ENCODE results near the gene LDHA.
A peak's percentile ranks its signal among the peaks of the same experiment; 100 is the strongest.
"Not testable (repeated sequence)": the region's sequence is repeated elsewhere in the genome, so short reads cannot be mapped to it uniquely, and the experiment has no call there.

Gene LDHA

GRCh38 chr11:18379201-18379600 lies 15.2 kb upstream of the LDHA start:
- no peaks in the 10 kb centered on the region for H3K9me3 Mint-ChIP-seq
- H3K27me3 Mint-ChIP-seq, result no peaks in the 10 kb centered on the region
- H3K4me1 Mint-ChIP-seq, result peaks cover 18 to 19% of the 10 kb centered on the region in 2 donors
- ATAC-seq (replicated peaks) (no peak), DNase-seq (no peak)
- no peak overlapping the region for H3K27ac Mint-ChIP-seq
- H3K4me3 Mint-ChIP-seq, result no peak overlapping the region
- H3K36me3 Mint-ChIP-seq, result no peaks in the 10 kb centered on the region

GRCh38 chr11:18383388-18384156 lies 10.8 kb upstream of the LDHA start:
- no peaks in the 10 kb centered on the region for H3K9me3 Mint-ChIP-seq
- ATAC-seq (replicated peaks), result peak; percentile 94 to 95
- DNase-seq, result peak; percentile 81
- no peaks in the 10 kb centered on the region for H3K36me3 Mint-ChIP-seq
- H3K27ac Mint-ChIP-seq, result peak overlapping the region; percentile 97
- no peaks in the 10 kb centered on the region for H3K27me3 Mint-ChIP-seq
- peak overlapping the region; percentile 59 to 71 for H3K4me3 Mint-ChIP-seq
- peaks cover 20 to 25% of the 10 kb centered on the region in 2 donors for H3K4me1 Mint-ChIP-seq

- peak; percentile 30 to 39 for ATAC-seq (replicated peaks)
- H3K4me3 Mint-ChIP-seq, result peak overlapping the region; percentile 59 to 71
- no peaks in the 10 kb centered on the region for H3K27me3 Mint-ChIP-seq
- peaks cover 20 to 25% of the 10 kb centered on the region in 2 donors for H3K4me1 Mint-ChIP-seq
- H3K36me3 Mint-ChIP-seq, result no peaks in the 10 kb centered on the region
- H3K9me3 Mint-ChIP-seq, result no peaks in the 10 kb centered on the region
- peak overlapping the region; percentile 97 for H3K27ac Mint-ChIP-seq
- no peak for DNase-seq
Observed at GRCh38 chr11:18384157-18384641, 10.2 kb upstream of the LDHA start.

- Mint-ChIP-seq H3K36me3 (peaks cover 4 to 8% of the 10 kb centered on the region in 2 donors), H3K9me3 (no peaks in the 10 kb centered on the region), H3K27me3 (no peaks in the 10 kb centered on the region), H3K27ac (no peak overlapping the region), H3K4me3 (no peak overlapping the region), H3K4me1 (peaks cover 2 to 15% of the 10 kb centered on the region in 2 donors)
- no peak for DNase-seq
- ATAC-seq (replicated peaks), result no peak
Observed at GRCh38 chr11:18390088-18390487, 4.3 kb upstream of the LDHA start.

GRCh38 chr11:18392434-18393321 lies 1.7 kb upstream of the LDHA start:
- ATAC-seq (replicated peaks) (no peak), DNase-seq (no peak)
- H3K9me3 Mint-ChIP-seq, result no peaks in the 10 kb centered on the region
- no peak overlapping the region for H3K4me3 Mint-ChIP-seq
- H3K27me3 Mint-ChIP-seq, result no peaks in the 10 kb centered on the region
- no peak overlapping the region for H3K27ac Mint-ChIP-seq
- peaks cover 4 to 31% of the 10 kb centered on the region in 2 donors for H3K4me1 Mint-ChIP-seq
- peaks cover 15 to 28% of the 10 kb centered on the region in 2 donors for H3K36me3 Mint-ChIP-seq

- H3K27ac Mint-ChIP-seq, result peak overlapping the region; percentile 99
- H3K4me3 Mint-ChIP-seq, result peak overlapping the region; percentile 96 to 99
- H3K27me3 Mint-ChIP-seq, result no peaks in the 10 kb centered on the region
- peaks cover 20 to 34% of the 10 kb centered on the region in 2 donors for H3K36me3 Mint-ChIP-seq
- ATAC-seq (replicated peaks), result no peak
- peaks cover 7 to 38% of the 10 kb centered on the region in 2 donors for H3K4me1 Mint-ChIP-seq
- DNase-seq, result no peak
- H3K9me3 Mint-ChIP-seq, result no peaks in the 10 kb centered on the region
Observed at GRCh38 chr11:18393581-18394274, 635 bp upstream of the LDHA start.

GRCh38 chr11:18394928-18395734 lies 768 bp downstream of the LDHA start:
- H3K27ac Mint-ChIP-seq, result peak overlapping the region; percentile 99
- H3K4me1 Mint-ChIP-seq, result peaks cover 5 to 41% of the 10 kb centered on the region in 2 donors
- H3K9me3 Mint-ChIP-seq, result no peaks in the 10 kb centered on the region
- no peak for DNase-seq
- H3K27me3 Mint-ChIP-seq, result no peaks in the 10 kb centered on the region
- peak in 1 of 2 donors; percentile 2 for ATAC-seq (replicated peaks)
- H3K4me3 Mint-ChIP-seq, result peak overlapping the region; percentile 96 to 99
- H3K36me3 Mint-ChIP-seq, result peaks cover 26 to 39% of the 10 kb centered on the region in 2 donors

- H3K4me3 Mint-ChIP-seq, result peak overlapping the region; percentile 96 to 99
- peaks cover 29 to 45% of the 10 kb centered on the region in 2 donors for H3K36me3 Mint-ChIP-seq
- no peaks in the 10 kb centered on the region for H3K27me3 Mint-ChIP-seq
Observed at GRCh38 chr11:18395735-18396504, 1.6 kb downstream of the LDHA start.

GRCh38 chr11:18397921-18398320 lies 3.6 kb downstream of the LDHA start:
- Mint-ChIP-seq H3K36me3 (peaks cover 32 to 48% of the 10 kb centered on the region in 2 donors), H3K4me1 (peaks cover 5 to 40% of the 10 kb centered on the region in 2 donors), H3K27me3 (no peaks in the 10 kb centered on the region), H3K9me3 (no peaks in the 10 kb centered on the region), H3K27ac (no peak overlapping the region), H3K4me3 (peak overlapping the region in 1 of 2 donors; percentile 32)
- ATAC-seq (replicated peaks) (no peak), DNase-seq (no peak)

More at GRCh38 chr11:18395735-18396504, 1.6 kb downstream of the LDHA start:
- peaks cover 5 to 41% of the 10 kb centered on the region in 2 donors for H3K4me1 Mint-ChIP-seq
- peak; percentile 72 to 76 for ATAC-seq (replicated peaks)
- DNase-seq, result peak; percentile 98
- peak overlapping the region; percentile 99 for H3K27ac Mint-ChIP-seq
- no peaks in the 10 kb centered on the region for H3K9me3 Mint-ChIP-seq

- DNase-seq; H3K27me3 Mint-ChIP-seq; H3K27ac Mint-ChIP-seq; H3K9me3 Mint-ChIP-seq; H3K4me3 Mint-ChIP-seq; ATAC-seq (replicated peaks): not testable (repeated sequence)
- Mint-ChIP-seq H3K4me1 (peaks cover 5 to 21% of the 10 kb centered on the region in 2 donors), H3K36me3 (peaks cover 35 to 50% of the 10 kb centered on the region in 2 donors)
Observed at GRCh38 chr11:18401077-18401476, 6.7 kb downstream of the LDHA start.

- ATAC-seq (replicated peaks) (no peak), DNase-seq (no peak)
- Mint-ChIP-seq H3K4me1 (no peaks in the 10 kb centered on the region), H3K9me3 (no peaks in the 10 kb centered on the region), H3K4me3 (no peak overlapping the region), H3K27me3 (no peaks in the 10 kb centered on the region), H3K36me3 (peaks cover 35 to 40% of the 10 kb centered on the region in 2 donors), H3K27ac (no peak overlapping the region)
Observed at GRCh38 chr11:18404062-18404461, 9.7 kb downstream of the LDHA start.

GRCh38 chr11:18407400-18407799 lies 13.0 kb downstream of the LDHA start:
- not testable (repeated sequence) for H3K4me3 Mint-ChIP-seq; H3K27me3 Mint-ChIP-seq; H3K9me3 Mint-ChIP-seq; H3K27ac Mint-ChIP-seq; H3K4me1 Mint-ChIP-seq; DNase-seq; ATAC-seq (replicated peaks)
- peaks cover 35 to 39% of the 10 kb centered on the region in 2 donors for H3K36me3 Mint-ChIP-seq

All from stimulated activated naive B cell treated with anti-CD40 and anti-IgM and Interleukin-4, amounts not matched to agents 10 μg/mL and 1 μg/mL and 100 μg/mL, for 72 hours (primary cell).